ENCODE data around the gene ZC3H7A. TPM values are rescaled to one million over a fixed set of nuclear protein-coding genes. Genes with fewer than 3 reads are reported as not detected.

The ZC3H7A gene
- total RNA-seq, 1 experiment from 2014 or later = 65.0 TPM

DNA sequence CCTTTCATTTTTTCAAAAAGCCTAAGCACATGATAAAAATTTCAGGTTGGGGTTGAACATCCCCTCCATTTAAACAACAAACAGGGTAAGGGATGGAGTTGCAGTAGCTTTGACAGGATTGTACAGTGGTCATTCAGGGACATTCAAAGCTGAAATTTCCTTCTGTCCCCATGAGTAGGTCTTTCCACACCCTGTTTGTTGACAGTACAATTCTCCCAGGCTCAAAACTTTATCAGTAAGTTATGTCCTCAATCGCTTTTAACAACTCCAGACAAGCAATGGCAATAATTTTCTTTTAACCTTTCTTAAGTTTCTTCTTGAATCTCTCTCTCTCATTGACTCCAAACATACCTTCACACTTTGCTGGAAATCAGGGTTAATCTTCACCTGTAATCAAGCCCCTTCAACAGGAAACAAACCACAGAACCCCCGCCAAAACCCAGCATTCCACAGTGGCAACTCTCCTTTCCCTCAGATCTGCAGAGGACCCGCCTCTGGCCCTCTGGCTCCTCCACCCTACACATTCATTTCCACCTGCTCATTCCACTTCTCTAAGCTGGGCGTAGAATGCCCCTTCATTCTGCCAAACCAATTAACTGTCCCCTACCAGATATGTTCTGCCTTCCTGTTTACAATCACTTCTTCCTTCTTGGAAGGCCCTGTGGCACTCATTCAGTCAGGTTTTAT is 75.1 kb downstream of the ZC3H7A start:
- DNase-seq (ENCODE audit: low spot score) = no peak
- ChIA-PET CTCF (no interaction called here), POLR2A (ENCODE audit: low non-redundant PET) (no interaction called here)
- Histone ChIP-seq H3K36me3 (ENCODE audit: insufficient read depth, low read length, poor library complexity, severe bottlenecking) (peaks cover 26% of the 10 kb centered on the region), H3K27ac (ENCODE audit: low read depth, low read length, poor library complexity, severe bottlenecking) (no peak overlapping the region), H3K27me3 (replicated peaks; ENCODE audit: insufficient read depth, low read depth, low read length, poor library complexity) (no peaks in the 10 kb centered on the region), H3K4me3 (ENCODE audit: low read depth, low read length, poor library complexity, severe bottlenecking) (no peak overlapping the region), H3K4me1 (ENCODE audit: insufficient read depth, low read length, poor library complexity, severe bottlenecking) (no peaks in the 10 kb centered on the region), H3K9me3 (ENCODE audit: low read depth, low read length, poor library complexity, severe bottlenecking) (no peaks in the 10 kb centered on the region)
- intact Hi-C loops (cut with micrococcal nuclease; ENCODE audit: unreplicated experiment) = no loop called here
- no peak for TF ChIP-seq EZH2 (IDR thresholded peaks at IDR 0.05; ENCODE audit: borderline replicate concordance, low read depth, low read length, poor library complexity, severe bottlenecking)
- no peak for TF ChIP-seq CTCF (conservative IDR thresholded peaks at IDR 0.05; ENCODE audit: low read depth, low read length)
- no TSS peak for BruUV-seq (replicated peaks)

DNA sequence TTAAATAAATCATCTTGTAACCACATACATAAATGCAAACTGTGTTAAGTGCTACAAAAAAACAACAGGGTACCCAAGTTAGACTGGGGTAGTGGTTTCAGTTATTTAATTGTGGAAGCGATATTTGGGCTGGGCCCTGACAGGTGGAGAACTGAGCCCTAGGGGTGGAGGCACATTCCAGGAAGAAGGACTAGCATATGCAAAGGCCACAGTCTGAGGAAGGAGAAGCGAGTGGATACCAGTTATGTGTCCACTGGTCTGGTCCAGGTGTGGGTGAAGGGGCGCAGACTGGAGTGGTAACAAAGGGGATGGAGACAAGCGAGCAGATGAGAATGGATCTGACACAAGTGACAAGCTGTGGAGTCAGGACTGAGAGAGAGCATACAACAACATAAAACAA is 77.3 kb downstream of the ZC3H7A start:
- TF ChIP-seq EZH2 (IDR thresholded peaks at IDR 0.05; ENCODE audit: borderline replicate concordance, low read depth, low read length, poor library complexity, severe bottlenecking) = no peak
- no peak for TF ChIP-seq CTCF (conservative IDR thresholded peaks at IDR 0.05; ENCODE audit: low read depth, low read length)
- H3K9me3 ChIP-seq (ENCODE audit: low read depth, low read length, poor library complexity, severe bottlenecking) = no peaks in the 10 kb centered on the region
- intact Hi-C loops (cut with micrococcal nuclease; ENCODE audit: unreplicated experiment) = no loop called here

GRCh38 chr16:11719171-11719570 is 77.9 kb downstream of the ZC3H7A start:
- H3K4me3 ChIP-seq (ENCODE audit: low read depth, low read length, poor library complexity, severe bottlenecking) = no peak overlapping the region
- H3K27ac ChIP-seq (ENCODE audit: low read depth, low read length, poor library complexity, severe bottlenecking) = no peak overlapping the region
- peaks cover 15% of the 10 kb centered on the region for H3K36me3 ChIP-seq (ENCODE audit: insufficient read depth, low read length, poor library complexity, severe bottlenecking)
- DNase-seq (ENCODE audit: low spot score) = no peak
- intact Hi-C loops (cut with micrococcal nuclease; ENCODE audit: unreplicated experiment) = no loop called here
- no TSS peak for BruUV-seq (replicated peaks)
- no peaks in the 10 kb centered on the region for H3K9me3 ChIP-seq (ENCODE audit: low read depth, low read length, poor library complexity, severe bottlenecking)
- H3K27me3 ChIP-seq (replicated peaks; ENCODE audit: insufficient read depth, low read depth, low read length, poor library complexity) = no peaks in the 10 kb centered on the region
- no peak for TF ChIP-seq CTCF (conservative IDR thresholded peaks at IDR 0.05; ENCODE audit: low read depth, low read length)
- TF ChIP-seq EZH2 (IDR thresholded peaks at IDR 0.05; ENCODE audit: borderline replicate concordance, low read depth, low read length, poor library complexity, severe bottlenecking) = no peak
- peaks cover 5% of the 10 kb centered on the region for H3K4me1 ChIP-seq (ENCODE audit: insufficient read depth, low read length, poor library complexity, severe bottlenecking)
- ChIA-PET CTCF (no interaction called here), POLR2A (ENCODE audit: low non-redundant PET) (no interaction called here)

More for the DNA sequence above, 77.3 kb downstream of the ZC3H7A start:
- Histone ChIP-seq H3K36me3 (ENCODE audit: insufficient read depth, low read length, poor library complexity, severe bottlenecking) (peaks cover 15% of the 10 kb centered on the region), H3K27me3 (replicated peaks; ENCODE audit: insufficient read depth, low read depth, low read length, poor library complexity) (no peaks in the 10 kb centered on the region), H3K4me3 (ENCODE audit: low read depth, low read length, poor library complexity, severe bottlenecking) (no peak overlapping the region), H3K4me1 (ENCODE audit: insufficient read depth, low read length, poor library complexity, severe bottlenecking) (peaks cover 5% of the 10 kb centered on the region), H3K27ac (ENCODE audit: low read depth, low read length, poor library complexity, severe bottlenecking) (no peak overlapping the region)
- no TSS peak for BruUV-seq (replicated peaks)
- ChIA-PET POLR2A (ENCODE audit: low non-redundant PET) (no interaction called here), CTCF (no interaction called here)
- DNase-seq (ENCODE audit: low spot score) = no peak
